SHP77 (cell line): ENCODE measurements around the gene ZBTB46.
"Not testable (repeated sequence)": the region's sequence is repeated elsewhere in the genome, so short reads cannot be mapped to it uniquely, and the experiment has no call there.

ENCODE experiments used
- DNase-seq, 2 experiments: peaks; one replicate each; lab custom pipeline; 2025; lab: John Stamatoyannopoulos, UW

Gene ZBTB46

DNA sequence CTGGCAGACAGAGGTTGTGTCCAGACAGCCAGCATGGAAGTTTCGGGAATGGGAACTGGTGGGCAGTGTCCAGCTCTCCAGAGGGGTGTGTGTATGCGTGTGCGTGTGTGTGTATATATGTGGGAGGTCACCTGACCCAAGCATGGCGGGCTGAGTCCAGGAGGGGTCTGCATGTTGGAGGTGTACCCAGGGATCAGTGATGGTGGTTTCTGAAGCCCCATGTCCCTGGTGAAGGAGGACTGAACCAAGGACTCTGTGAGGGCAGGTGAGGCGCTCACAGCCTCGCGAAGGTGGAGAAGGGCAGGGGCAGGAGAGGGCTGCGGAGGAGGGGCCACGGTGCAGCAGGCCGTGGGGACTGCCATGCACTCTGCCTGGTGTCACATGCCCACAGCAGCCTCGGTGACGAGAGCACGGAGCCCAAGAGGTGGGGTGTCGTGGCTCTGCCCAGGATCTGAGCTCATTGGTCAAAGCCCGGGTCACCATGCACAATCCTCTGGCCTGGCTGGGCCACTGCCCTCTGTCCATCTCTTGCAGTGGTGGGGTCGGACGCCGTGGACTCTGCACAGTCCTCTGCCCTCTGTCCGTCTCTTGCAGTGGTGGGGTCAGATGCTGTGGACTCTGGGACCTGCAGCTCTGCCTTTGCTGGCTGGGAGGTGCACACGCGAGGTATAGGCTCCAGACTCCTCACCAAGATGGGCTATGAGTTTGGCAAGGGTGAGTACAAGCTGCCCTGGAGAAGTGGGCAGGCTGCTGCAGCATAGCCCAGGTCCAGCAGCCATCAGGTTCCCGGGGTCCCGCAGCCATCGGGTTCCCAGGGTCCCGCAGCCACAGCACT, 96.7 kb downstream of the ZBTB46 start:
- no peak for DNase-seq

DNA sequence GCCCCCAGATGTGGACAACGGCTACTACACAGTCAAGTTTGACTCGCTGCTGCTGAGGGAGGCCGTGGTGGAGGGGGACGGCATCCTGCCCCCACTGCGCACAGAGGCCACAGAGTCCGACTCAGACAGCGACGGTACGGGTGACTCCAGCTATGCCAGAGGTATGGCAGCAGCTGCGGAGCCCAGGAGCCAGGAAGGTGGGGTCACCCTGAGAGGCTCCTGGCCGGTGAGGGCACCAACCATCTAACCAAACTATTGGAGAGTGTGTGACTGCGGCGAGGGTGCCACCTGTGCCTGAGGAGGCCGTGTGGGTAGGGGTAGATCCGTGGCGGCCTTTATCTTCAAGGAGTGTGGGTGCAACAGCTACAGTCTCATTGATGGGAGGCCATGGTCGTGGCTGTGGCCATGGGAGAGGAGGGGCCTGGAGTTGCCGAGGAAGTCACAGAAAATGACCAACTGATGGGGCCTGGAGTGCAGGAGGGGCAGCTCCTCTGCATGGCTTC, 97.4 kb downstream of the ZBTB46 start:
- no peak for DNase-seq

DNA sequence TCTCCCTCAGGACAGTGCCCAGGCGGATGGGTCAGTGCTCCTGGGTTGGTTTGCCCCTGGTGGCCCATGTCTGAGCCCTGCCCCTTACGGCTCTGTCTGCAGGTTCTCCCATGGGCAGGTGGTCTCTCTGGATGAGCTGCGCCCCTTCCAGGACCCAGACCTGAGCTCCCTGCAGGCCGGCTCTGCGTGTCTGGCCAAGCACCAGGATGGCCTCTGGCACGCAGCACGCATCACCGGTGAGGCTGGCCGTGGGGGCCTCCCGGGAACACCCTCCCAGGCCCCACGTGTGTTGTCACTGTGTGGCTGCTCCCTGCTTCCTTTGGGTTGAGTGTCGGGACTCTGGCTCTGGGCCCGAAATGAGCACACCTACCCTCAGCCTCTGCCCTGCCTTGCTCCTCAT, 97.9 kb downstream of the ZBTB46 start:
- no peak for DNase-seq

DNA sequence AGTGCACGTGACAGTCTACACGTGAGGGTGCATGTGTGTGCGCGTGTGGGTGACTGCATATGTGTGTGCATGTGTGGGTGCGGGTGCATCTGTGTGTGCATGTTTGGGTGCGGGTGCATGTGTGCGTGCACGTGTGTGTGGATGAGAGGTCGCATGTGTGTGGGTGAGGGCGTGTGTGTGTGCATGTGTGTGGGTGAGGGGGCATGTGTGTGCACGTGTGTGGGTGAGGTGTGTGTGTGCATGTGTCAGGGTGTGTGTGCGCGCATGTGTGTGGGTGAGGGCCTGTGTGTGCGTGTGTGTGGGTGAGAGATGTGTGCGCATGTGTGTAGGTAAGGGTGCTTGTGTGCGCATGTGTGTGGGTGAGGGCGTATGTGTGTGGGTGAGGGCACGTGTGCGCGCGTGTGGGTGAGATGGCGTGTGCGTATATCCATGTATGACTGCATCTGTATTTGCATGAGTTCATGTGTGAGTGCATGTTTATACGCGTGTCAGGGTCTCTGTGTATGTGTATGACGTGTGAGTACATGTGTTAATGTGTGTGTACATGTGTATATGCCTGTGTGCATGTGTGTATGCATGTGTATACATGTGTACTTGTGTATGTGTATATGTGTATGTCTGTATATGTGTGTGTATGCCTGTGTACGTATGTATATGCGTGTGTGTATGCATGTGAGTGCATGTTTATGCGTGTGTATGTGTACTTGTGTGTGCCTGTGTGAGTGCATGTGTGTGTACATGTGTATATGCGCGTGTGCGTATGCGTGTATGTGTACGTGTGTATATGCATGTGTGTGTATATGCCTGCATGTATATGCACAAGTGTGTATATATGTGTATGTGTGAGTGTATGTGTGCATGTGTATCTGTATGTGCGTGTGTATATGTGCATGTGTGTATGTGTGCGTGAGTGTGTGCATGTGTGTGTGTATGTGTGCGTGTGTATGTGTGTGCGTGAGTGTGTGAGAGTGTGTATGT, 98.7 kb downstream of the ZBTB46 start:
- DNase-seq, result no peak

DNA sequence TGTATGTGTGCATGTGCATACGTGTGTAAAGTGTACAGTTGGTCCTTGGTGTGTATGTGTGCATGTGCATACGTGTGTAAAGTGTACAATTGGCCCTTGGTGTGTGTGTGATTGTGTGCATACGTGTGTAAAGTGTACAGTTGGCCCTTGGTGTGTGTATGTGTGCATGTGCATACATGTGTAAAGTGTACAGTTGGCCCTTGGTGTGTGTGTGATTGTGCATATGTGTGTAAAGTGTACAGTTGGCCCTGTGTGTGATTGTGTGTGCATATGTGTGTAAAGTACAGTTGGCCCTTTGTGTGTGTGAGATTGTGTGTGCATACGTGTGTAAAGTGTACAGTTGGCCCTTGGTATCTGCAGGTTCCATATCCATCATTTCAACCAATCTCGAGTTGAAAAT, 99.7 kb downstream of the ZBTB46 start:
- no peak for DNase-seq

DNA sequence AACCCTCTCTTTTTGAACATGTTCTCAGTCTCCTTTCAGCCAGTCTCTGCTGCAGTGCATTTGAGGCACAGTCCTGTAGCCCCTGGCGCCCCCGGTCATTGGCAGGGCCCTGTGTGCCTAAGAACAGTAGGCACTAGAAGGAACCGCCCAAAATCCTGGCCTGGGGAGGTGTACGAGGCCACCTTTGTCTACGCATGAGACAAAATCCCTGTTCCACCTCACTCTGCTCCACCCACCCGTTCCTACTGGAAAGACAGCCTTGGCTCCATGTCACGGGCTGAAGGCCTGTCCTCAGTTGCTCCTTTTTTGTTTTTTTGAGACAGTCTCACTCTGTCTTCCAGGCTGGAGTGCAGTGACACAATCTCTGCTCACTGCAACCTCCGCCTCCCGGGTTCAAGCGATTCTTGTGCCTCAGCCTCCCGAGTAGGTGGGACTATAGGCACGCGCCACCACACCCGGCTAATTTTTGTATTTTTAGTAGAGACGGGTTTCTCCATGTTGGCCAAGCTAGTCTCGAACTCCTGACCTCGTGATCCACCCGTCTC, 100.8 kb downstream of the ZBTB46 start:
- not testable (repeated sequence) for DNase-seq

DNA sequence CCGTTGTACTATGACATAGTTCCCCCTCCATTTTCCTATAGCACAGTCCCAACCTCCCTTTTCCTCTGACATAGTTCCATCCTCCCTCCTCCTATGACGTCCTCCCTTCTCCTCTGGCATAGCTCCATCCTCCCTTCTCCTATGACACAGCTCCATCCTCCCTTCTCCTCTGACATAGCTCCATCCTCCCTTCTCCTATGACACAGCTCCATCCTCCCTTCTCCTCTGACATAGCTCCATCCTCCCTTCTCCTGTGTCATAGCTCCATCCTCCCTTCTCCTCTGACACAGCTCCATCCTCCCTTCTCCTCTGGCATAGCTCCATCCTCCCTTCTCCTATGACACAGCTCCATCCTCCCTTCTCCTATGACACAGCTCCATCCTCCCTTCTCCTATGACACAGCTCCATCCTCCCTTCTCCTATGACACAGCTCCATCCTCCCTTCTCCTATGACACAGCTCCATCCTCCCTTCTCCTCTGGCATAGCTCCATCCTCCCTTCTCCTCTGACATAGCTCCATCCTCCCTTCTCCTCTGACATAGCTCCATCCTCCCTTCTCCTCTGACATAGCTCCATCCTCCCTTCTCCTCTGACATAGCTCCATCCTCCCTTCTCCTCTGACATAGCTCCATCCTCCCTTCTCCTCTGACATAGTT, 108.0 kb downstream of the ZBTB46 start:
- not testable (repeated sequence) for DNase-seq

DNA sequence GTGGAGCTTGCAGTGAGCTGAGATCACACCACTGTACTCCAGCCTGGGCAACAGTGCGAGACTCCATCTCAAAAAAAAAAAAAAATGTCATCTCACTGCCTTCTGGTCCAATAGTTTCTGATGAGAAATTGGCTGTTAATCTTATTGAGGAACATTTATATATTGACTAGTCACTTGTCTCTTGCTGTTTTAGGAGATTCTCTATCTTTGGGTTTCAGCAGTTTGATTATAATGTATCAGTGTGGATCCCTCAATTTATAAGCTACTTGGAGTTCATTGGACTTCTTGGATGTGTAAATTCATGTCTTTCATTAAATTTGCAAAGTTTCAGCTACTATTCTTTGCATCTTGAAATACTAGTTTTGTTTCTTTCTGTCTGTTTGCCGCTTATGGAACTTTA, 112.1 kb downstream of the ZBTB46 start:
- no peak for DNase-seq

DNA sequence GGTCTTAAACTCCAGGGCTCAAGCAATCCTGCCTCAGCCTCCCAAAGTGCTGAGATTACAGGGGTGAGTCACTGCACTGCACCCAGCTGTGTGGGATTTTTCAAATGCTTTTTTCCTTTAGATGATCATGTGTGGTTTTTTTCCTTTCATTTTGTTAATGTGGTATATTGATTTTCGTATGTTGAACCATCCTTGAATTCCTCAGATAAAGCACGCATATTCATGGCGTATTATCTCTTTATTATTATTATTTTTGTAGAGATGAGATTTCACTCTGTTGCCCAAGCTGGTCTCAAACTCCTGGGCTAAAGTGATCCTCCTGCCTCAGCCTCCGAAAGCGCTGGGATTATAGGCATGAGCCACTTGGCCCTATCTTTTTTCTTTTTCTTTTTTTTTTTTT, 116.2 kb downstream of the ZBTB46 start:
- DNase-seq, result no peak

DNA sequence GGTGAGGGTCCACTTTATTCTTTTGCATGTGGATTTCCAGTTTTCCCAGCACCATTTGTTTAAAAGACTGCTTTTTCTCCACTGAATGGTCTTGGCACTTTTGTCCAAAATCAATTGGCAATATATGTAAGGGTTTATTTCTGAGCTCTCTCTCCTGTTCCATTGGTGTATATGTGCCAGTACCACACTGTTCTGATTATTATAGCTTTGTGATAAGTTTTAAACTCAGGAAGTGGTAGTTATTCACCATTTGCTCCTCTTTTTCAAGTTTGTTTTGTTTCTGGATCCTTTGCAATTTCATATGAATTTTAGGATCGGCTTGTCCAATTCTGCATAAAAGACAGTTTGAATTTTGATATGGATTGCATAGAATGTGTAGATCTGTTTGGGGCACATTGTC, 118.9 kb downstream of the ZBTB46 start:
- DNase-seq, result no peak

DNA sequence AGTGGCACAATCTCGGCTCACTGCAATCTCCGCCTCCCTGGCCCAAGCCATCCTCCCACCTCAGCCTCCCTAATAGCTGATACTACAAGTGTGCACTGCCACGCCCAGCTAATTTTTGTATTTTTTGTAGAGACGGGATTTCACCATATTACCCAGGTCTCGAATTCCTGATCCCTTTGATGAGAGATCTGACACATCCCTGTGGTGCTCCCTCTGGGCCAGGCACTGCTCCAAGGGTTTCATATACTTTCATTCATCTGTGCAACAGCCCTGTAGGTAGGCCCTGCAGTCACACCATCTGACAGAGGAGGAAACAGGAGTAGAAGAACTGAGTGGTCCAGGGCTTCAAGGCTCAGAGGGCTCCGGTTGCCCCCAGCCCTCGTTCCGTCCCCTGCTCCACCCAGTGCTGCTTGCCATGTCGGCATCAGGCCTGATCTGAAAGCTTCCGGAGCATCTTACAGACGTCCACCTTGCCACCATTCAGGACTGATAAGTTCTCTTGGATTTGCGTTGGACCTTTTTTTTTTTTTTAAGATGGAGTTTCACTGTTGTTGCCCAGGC, 119.9 kb downstream of the ZBTB46 start:
- DNase-seq, result no peak

DNA sequence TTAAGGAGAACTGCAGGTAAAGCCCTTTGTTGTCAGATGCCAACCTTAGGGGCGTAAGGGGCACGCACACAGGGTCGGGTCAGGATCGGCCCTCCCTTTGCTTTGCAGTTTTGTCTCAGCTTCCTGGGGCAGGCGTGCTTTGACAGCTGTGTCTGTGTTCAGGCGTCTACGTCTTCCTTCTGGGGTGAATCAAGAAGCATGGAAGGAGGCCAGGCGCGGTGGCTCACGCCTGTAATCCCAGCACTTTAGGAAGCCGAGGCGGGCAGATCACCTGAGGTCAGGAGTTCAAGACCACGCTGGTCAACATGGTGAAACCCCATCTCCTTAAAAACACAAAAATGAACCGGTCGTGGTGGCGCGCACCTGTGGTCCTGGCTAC, 121.9 kb downstream of the ZBTB46 start:
- DNase-seq, result no peak

DNA sequence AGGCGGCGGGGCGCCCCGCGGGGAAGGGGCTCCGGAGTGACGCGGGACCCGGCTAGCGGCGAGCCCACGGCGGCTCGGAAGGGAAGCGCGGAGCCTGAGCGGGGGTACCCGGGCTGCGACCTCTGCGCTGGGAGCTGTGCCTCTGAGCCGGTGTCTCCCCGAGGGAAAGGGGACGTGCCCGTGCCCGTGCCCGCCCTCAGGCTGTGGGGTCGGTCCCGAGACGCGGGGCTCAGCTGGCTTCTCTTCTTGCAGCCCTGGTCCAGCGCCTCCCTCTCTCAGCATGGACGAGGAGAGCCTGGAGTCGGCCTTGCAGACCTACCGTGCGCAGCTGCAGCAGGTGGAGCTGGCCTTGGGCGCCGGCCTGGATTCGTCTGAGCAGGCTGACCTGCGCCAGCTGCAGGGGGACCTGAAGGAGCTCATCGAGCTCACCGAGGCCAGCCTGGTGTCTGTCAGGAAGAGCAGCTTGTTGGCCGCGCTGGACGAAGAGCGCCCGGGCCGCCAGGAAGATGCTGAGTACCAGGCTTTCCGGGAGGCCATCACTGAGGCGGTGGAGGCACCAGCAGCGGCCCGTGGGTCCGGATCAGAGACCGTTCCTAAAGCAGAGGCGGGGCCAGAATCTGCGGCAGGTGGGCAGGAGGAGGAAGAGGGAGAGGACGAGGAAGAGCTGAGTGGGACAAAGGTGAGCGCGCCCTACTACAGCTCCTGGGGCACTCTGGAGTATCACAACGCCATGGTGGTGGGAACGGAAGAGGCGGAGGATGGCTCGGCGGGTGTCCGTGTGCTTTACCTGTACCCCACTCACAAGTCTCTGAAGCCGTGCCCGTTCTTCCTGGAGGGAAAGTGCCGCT, 122.5 kb downstream of the ZBTB46 start:
- peak in 1 of 2 experiments; percentile 49 for DNase-seq

DNA sequence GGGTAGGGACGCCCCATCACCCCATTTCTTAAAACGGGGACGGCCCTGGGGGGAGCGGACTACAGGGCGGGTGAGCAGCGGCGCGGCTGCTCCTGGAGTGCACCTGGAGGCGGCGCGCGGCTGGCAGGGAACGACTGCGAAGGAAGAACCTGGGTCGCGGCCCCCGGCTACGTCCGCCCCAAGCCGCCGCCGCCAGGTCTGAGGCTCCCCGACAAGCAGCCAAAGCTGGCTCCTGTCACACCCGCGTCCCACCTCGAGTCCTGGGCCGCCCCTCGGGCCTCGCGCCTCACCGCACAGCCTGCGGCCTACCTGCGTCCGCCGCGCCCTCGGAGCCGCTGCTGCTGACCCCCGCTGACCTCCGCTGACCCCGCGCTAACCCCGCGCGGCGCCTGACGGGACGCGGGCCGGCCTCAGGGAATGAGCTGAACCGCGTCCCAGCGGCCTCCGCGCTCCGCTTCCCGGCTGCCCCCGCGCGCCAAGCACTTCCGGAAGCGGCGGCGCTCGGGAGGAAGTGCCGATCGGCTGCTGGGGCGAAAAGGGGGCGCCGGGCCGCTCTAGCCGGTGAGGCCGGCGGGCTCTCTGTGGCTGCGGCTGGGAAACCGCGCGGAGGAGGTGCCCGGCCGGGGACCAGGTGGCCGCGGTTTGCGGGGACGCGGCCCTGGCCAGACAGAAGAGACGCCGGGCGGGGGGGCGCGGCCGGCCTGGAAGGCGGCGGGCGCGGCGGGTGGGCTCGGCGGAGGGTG, 123.3 kb downstream of the ZBTB46 start, which contains the start of the genes ARFRP1 and ZGPAT:
ARFRP1 (minus strand) TSS at position 419 of the 743 bp plus-strand sequence. CDS start 885 bp downstream, outside the sequence.
ZGPAT (plus strand) TSS at position 482 of the 743 bp plus-strand sequence. CDS start 542 bp downstream, outside the sequence.
- peak; percentile 82 to 94 for DNase-seq

DNA sequence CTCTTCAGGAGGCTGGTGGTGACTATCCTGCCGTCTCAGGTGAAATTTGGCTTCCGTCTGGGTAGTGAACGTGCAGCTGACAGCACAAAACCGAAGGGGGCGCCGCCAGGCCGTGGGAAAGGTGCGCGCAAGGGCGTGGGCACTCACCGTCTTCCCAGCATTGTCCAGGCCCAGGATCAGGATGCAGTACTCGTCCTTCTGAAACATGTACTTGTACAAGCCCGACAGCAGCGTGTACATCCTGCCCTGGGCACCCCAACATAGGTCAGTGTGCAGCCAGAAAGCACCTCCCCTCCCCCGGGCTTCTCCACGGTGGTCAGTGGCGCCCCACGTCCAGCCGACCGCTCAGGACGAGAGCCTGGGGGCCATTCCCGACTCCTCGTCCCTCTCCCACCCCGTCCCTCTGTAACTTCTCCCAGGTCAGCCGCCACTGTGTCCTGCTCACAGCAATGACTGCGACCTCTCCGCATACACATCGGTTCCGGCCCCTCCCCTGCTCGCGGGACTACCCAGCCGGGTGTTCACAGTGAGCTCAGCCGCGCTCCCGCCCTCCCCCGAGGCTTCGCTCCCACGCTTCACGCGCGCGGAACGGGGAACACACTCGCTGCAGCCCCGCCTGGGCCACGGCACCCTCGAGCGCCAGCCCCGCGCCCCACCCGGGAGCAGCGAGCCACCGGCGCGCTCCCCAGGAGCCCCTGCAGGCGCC, 124.1 kb downstream of the ZBTB46 start:
- DNase-seq, result peak in 1 of 2 experiments; percentile 47

DNA sequence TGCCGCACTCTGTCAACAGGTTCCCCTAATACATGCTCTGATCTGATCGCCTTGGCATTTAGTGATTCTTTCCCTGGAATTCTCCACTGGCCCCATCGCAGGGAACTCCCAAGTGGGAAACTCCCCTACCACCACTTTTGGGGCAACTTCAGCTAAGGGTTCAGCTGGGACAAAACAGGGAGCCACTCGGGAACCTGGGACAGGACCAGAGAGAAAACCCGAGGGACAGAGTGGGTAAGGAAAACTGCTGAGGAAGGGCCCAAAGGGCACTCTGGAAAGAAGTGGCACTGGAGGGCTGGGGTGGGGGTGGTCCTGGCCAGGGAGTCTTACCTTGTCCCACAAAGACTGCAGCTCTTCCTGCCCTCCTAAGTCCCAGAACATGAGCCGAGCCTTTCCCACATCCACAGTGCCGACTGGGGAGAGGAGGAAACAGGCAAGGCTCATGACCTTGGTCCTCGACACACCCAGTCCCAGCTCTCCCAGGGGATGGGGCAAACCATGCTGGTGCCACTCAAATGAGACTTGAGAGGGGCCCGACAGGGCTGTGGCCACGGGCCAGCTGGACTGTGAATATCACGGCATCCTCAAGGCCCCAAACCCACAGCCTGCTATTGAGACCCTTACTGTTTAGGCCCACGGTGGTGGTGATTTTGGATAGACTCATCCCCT, 124.9 kb downstream of the ZBTB46 start:
- DNase-seq, result no peak

DNA sequence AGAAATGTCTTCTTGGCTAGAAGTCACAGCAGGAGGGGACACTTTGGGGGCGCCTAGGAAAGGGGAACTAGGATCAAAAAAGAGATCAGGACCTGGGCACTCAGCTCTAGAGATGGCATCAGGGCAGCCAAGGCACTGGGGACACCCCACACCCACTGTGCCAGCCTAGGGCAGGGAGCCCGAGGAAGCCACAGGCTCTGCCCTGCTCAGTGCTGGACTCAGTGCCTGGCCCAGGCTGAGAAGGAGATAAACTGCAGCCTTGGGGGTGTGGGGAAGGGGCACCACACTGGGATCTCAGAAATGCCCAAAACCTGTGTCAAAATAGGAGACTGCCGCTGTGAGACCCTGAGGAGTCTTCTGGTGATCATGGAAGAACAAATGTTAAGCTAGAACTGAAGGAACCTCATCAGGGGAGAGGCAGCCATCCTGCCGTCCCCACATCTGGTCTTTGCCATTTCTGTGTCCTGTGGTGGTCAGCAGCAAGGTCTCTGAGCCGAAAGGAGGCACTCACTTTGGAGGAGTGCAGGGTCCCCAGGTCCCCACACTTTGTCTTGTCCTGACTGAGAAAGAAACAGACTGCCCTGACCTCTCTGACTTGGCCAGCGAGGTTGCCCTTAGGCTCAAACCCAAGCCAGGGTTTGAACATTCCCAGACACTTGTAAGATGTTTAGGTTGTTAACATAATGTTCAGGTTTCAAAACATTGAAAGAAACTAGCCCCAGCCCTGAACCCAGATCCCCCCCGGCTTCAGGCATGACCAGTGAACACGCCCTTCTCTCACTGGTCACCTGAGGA, 125.6 kb downstream of the ZBTB46 start:
- no peak for DNase-seq

DNA sequence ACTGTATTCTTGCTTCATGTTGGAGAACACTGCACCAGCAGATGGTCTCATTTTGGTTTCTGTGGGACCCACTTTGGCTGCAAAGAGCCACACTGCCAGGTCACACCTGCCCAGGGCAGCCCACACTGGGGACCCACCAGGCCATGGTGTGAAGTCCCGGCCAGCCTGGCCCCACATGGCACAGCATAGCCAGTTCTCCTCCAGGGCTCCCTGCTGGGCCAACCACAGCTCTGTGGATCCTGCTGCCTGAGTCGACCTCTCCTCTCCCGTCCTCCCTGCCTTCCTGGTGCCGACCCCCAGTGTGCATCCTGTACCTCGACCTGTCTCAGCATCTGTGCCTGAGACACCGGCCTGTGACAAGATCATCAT, 126.3 kb downstream of the ZBTB46 start:
- DNase-seq, result no peak
